OCI-LY1 (cell line): Measurements from ENCODE around the gene CFHR2.
"Not testable (repeated sequence)": the region's sequence is repeated elsewhere in the genome, so short reads cannot be mapped to it uniquely, and the experiment has no call there.

Source experiments
- H2AFZ ChIP-seq: fragments of 200-600 bp; sonication (generic), shearing (Covaris generic); 2 replicates; pipeline ENCODE4 v1.6.0; 2014; ENCODE audit warnings: antibody characterized with exemption, mild to moderate bottlenecking, low read length
- H3F3A ChIP-seq: fragments of 200-600 bp; sonication (generic), shearing (Covaris generic); 2 replicates; pipeline ENCODE4 v1.6.0; 2014; ENCODE audit warnings: mild to moderate bottlenecking, antibody characterized with exemption, low read length, moderate library complexity; ENCODE audit not compliant: insufficient read depth
- H3K27ac ChIP-seq: fragments of 200-600 bp; sonication (generic); 2 replicates; pipeline ENCODE4 v1.5.1; 2014; ENCODE audit warnings: low read length, mixed run types, mild to moderate bottlenecking, low read depth; ENCODE audit not compliant: poor library complexity, severe bottlenecking
- H3K27me3 ChIP-seq: fragments of 200-600 bp; sonication (generic); 2 replicates; pipeline ENCODE4 v1.6.0; 2014; ENCODE audit warnings: antibody characterized with exemption, mild to moderate bottlenecking, low read length, moderate library complexity; ENCODE audit not compliant: insufficient read depth
- H3K36me3 ChIP-seq: fragments of 200-600 bp; sonication (generic); 2 replicates; pipeline ENCODE4 v1.6.1; 2014; ENCODE audit warnings: mild to moderate bottlenecking, antibody characterized with exemption, low read length, moderate library complexity, mixed read lengths; ENCODE audit not compliant: insufficient read depth
- H3K4me1 ChIP-seq: fragments of 200-600 bp; sonication (generic); 2 replicates; pipeline ENCODE4 v1.5.1; 2014; ENCODE audit warnings: mild to moderate bottlenecking, low read length, moderate library complexity; ENCODE audit not compliant: insufficient read depth, severe bottlenecking
- H3K4me2 ChIP-seq: fragments of 200-600 bp; sonication (generic), shearing (Covaris generic); 2 replicates; pipeline ENCODE4 v1.6.1; 2014; ENCODE audit warnings: low read length
- H3K4me3 ChIP-seq: fragments of 200-600 bp; sonication (generic); 2 replicates; pipeline ENCODE4 v1.5.1; 2014; ENCODE audit warnings: low read length, low read depth, mild to moderate bottlenecking, mixed read lengths; ENCODE audit not compliant: poor library complexity, severe bottlenecking
- H3K79me2 ChIP-seq: fragments of 200-600 bp; shearing (Covaris generic); 2 replicates; pipeline ENCODE4 v1.6.1; 2016; ENCODE audit warnings: mixed run types, low read length, mixed read lengths; ENCODE audit not compliant: insufficient read depth
- H3K9ac ChIP-seq: fragments of 200-600 bp; sonication (generic), shearing (Covaris generic); 2 replicates; pipeline ENCODE4 v1.6.1; 2014; ENCODE audit warnings: mild to moderate bottlenecking, low read length, mixed read lengths
- H3K9me2 ChIP-seq: fragments of 200-600 bp; sonication (generic), shearing (Covaris generic); 2 replicates; pipeline ENCODE4 v1.6.1; 2014; ENCODE audit warnings: low read depth, mild to moderate bottlenecking, low read length, mixed read lengths
- H3K9me3 ChIP-seq: fragments of 200-600 bp; shearing (Covaris generic); 2 replicates; pipeline ENCODE4 v1.6.1; 2014; ENCODE audit warnings: low read length, mixed read lengths
- H4K20me1 ChIP-seq: fragments of 200-600 bp; sonication (generic), shearing (Covaris generic); 2 replicates; pipeline ENCODE4 v1.6.0; 2016; ENCODE audit warnings: mild to moderate bottlenecking, low read length; ENCODE audit not compliant: insufficient read depth
- CTCF ChIP-seq: fragments of 200-600 bp; sonication (generic), shearing (Covaris generic); IDR thresholded peaks from 2 replicates; pipeline ENCODE4 v1.5.1; 2017; ENCODE audit warnings: mild to moderate bottlenecking, antibody characterized with exemption, low read length, moderate library complexity, mixed read lengths
- EZH2 ChIP-seq: fragments of 200-600 bp; sonication (generic), shearing (Covaris generic); IDR thresholded peaks from 2 replicates; pipeline ENCODE4 v1.8.0; 2017; ENCODE audit warnings: borderline replicate concordance, mixed run types, mild to moderate bottlenecking, antibody characterized with exemption, low read length, moderate library complexity, mixed read lengths

The CFHR2 gene

GRCh38 chr1:196980859-196981258, 37.3 kb downstream of the CFHR2 start:
- Histone ChIP-seq H3K79me2 (no peaks in the 10 kb centered on the region), H3K9ac (no peak overlapping the region), H4K20me1 (no peaks in the 10 kb centered on the region), H3K27ac (no peak overlapping the region), H3K9me3 (no peaks in the 10 kb centered on the region), H3K36me3 (no peaks in the 10 kb centered on the region), H3F3A (no peaks in the 10 kb centered on the region), H3K4me3 (no peak overlapping the region), H3K27me3 (no peaks in the 10 kb centered on the region), H3K9me2 (no peaks in the 10 kb centered on the region), H2AFZ (no peak overlapping the region), H3K4me2 (no peak overlapping the region), H3K4me1 (no peaks in the 10 kb centered on the region)
- TF ChIP-seq EZH2 (no peak), CTCF (no peak)

GRCh38 chr1:196982247-196982646, 38.7 kb downstream of the CFHR2 start:
- not testable (repeated sequence) for H2AFZ ChIP-seq, H3K4me1 ChIP-seq, H3K4me2 ChIP-seq, H4K20me1 ChIP-seq, H3K27ac ChIP-seq, H3K27me3 ChIP-seq, H3K79me2 ChIP-seq, H3K4me3 ChIP-seq, H3F3A ChIP-seq, H3K9me3 ChIP-seq, H3K9ac ChIP-seq, H3K9me2 ChIP-seq, H3K36me3 ChIP-seq

GRCh38 chr1:196991919-196992651, 48.5 kb downstream of the CFHR2 start:
- not testable (repeated sequence) for H2AFZ ChIP-seq, H3K27me3 ChIP-seq, H3F3A ChIP-seq, H3K4me1 ChIP-seq, H3K9me3 ChIP-seq, H3K4me2 ChIP-seq, H3K27ac ChIP-seq, H3K4me3 ChIP-seq, H3K36me3 ChIP-seq, H4K20me1 ChIP-seq, H3K9ac ChIP-seq, H3K79me2 ChIP-seq, H3K9me2 ChIP-seq

GRCh38 chr1:196993916-196994315, 50.4 kb downstream of the CFHR2 start:
- no peak overlapping the region for H3K4me3 ChIP-seq
- no peaks in the 10 kb centered on the region for H3K79me2 ChIP-seq
- no peaks in the 10 kb centered on the region for H3K9me2 ChIP-seq
- no peak for TF ChIP-seq EZH2
- TF ChIP-seq CTCF, result no peak
- H3K4me2 ChIP-seq, result no peak overlapping the region
- no peaks in the 10 kb centered on the region for H3K36me3 ChIP-seq
- H4K20me1 ChIP-seq, result no peaks in the 10 kb centered on the region
- H3K27me3 ChIP-seq, result no peaks in the 10 kb centered on the region
- no peak overlapping the region for H3K9ac ChIP-seq
- no peaks in the 10 kb centered on the region for H3K9me3 ChIP-seq
- no peaks in the 10 kb centered on the region for H3K4me1 ChIP-seq
- H3K27ac ChIP-seq, result no peak overlapping the region
- no peaks in the 10 kb centered on the region for H3F3A ChIP-seq
- no peak overlapping the region for H2AFZ ChIP-seq
